Mesendoderm (in vitro differentiated cells): Measurements from ENCODE around the gene ETFA.
"Not testable (repeated sequence)": the region's sequence is repeated elsewhere in the genome, so short reads cannot be mapped to it uniquely, and the experiment has no call there.

Experiments used
- DNase-seq: peaks from one replicate; pipeline ENCODE4 v3.0.0; 2013
- H2AK5ac ChIP-seq: 2 replicates; pipeline ENCODE4 v1.6.1; 2013; ENCODE audit warnings: low read length, inconsistent platforms
- H2BK120ac ChIP-seq: 2 replicates; pipeline ENCODE4 v1.6.1; 2013; ENCODE audit warnings: low read depth, mild to moderate bottlenecking, low read length, moderate library complexity, mixed read lengths
- H2BK15ac ChIP-seq: replicated peaks from 2 replicates; pipeline ENCODE4 v1.6.1; 2013; ENCODE audit warnings: low read depth, mild to moderate bottlenecking, moderate library complexity
- H2BK5ac ChIP-seq: 2 replicates; pipeline ENCODE4 v1.6.1; 2013; ENCODE audit warnings: low read length, inconsistent platforms
- H3K18ac ChIP-seq: 2 replicates; pipeline ENCODE4 v1.6.1; 2013; ENCODE audit warnings: mild to moderate bottlenecking, low read length, mixed read lengths
- H3K23ac ChIP-seq: one replicate; pipeline ENCODE4 v1.6.1; 2013; ENCODE audit warnings: low read length
- H3K27ac ChIP-seq: 2 replicates; pipeline ENCODE4 v1.5.1; 2013; ENCODE audit warnings: low read depth, mild to moderate bottlenecking, inconsistent platforms, low read length, moderate library complexity
- H3K27me3 ChIP-seq: 2 replicates; pipeline ENCODE4 v1.6.1; 2013; ENCODE audit warnings: low read length, control low read depth, mild to moderate bottlenecking, inconsistent platforms; ENCODE audit not compliant: insufficient read depth, poor library complexity
- H3K36me3 ChIP-seq: 2 replicates; pipeline ENCODE4 v1.6.1; 2013; ENCODE audit warnings: low read length, inconsistent platforms; ENCODE audit not compliant: control insufficient read depth, insufficient read depth
- H3K4ac ChIP-seq: one replicate; pipeline ENCODE4 v1.6.1; 2013; ENCODE audit warnings: low read depth, mild to moderate bottlenecking, low read length, moderate library complexity
- H3K4me1 ChIP-seq: 2 replicates; pipeline ENCODE4 v1.6.1; 2013; ENCODE audit warnings: low read depth, low read length, inconsistent platforms; ENCODE audit not compliant: control insufficient read depth
- H3K4me2 ChIP-seq: 2 replicates; pipeline ENCODE4 v1.6.1; 2013; ENCODE audit warnings: low read length
- H3K4me3 ChIP-seq: 2 replicates; pipeline ENCODE4 v1.5.1; 2013; ENCODE audit warnings: mild to moderate bottlenecking, low read length
- H3K56ac ChIP-seq: one replicate; pipeline ENCODE4 v1.6.1; 2013; ENCODE audit warnings: low read length
- H3K79me1 ChIP-seq: 2 replicates; pipeline ENCODE4 v1.6.1; 2013; ENCODE audit warnings: low read length, inconsistent platforms
- H3K79me2 ChIP-seq: 2 replicates; pipeline ENCODE4 v1.6.1; 2013; ENCODE audit warnings: mild to moderate bottlenecking, low read length; ENCODE audit not compliant: control insufficient read depth, insufficient read depth
- H3K9ac ChIP-seq: 2 replicates; pipeline ENCODE4 v1.6.1; 2013; ENCODE audit warnings: low read length, inconsistent platforms
- H4K5ac ChIP-seq: one replicate; pipeline ENCODE4 v1.6.1; 2013; ENCODE audit warnings: low read length
- H4K8ac ChIP-seq: one replicate; pipeline ENCODE4 v1.6.1; 2013; ENCODE audit warnings: low read depth, mild to moderate bottlenecking, control low read depth, low read length, moderate library complexity
- WGBS: extraction: QIAGEN DNeasy Blood & Tissue Kit; methylation state at CpG from one replicate; pipeline ENCODE4 v1.1.7; 2013; ENCODE audit warnings: low lambda C conversion rate, missing lambda C conversion rate; ENCODE audit not compliant: insufficient coverage; ENCODE audit errors: extremely low coverage; 5-methylcytosine and 5-hydroxymethylcytosine counted together

ETFA gene

DNA sequence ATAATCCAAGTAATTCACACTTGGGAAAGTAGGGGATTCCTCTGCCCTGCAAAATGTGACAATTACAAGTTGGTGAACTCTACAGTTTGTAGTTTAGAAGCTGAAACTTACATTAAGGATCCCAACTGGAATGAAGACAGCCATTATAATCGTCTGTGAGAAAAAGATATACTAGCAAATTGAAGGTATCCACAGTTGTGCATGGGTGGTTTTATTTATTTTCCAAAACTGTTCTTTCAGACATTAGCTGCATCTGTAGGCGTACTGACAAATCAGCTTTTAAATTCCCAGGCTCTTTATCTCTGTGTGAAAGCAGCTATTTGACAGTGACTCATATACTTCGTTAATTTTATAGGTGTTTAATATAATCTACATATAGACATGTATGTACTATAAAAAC lies 12.8 kb upstream of the ETFA start:
- H3K56ac ChIP-seq: no peak overlapping the region

DNA sequence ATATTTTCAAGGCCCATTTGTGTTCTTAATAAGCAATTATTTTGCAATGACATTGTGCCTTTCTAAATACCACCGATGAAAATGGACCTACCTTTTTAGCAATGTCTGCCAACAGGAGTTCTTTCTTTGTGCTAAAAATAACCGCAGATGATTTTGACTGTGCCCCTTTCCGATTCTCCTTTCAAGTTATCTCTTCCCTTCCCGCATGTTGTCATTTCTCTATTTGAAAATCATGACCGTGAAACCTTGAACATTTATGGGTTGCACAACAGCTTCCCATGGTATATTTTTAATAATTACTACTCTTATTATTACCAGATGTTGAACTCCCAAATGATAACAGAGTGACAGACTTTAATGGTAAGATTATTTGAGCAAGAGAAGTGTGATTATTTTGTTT lies 10.3 kb upstream of the ETFA start:
- Histone ChIP-seq H3K18ac (no peak overlapping the region), H3K56ac (no peak overlapping the region), H3K4me1 (no peaks in the 10 kb centered on the region), H3K27ac (no peak overlapping the region), H3K4ac (no peak overlapping the region), H2BK5ac (no peak overlapping the region), H3K27me3 (no peaks in the 10 kb centered on the region), H3K79me1 (no peaks in the 10 kb centered on the region), H3K23ac (no peak overlapping the region), H4K5ac (no peak overlapping the region), H3K79me2 (no peaks in the 10 kb centered on the region), H3K4me3 (no peak overlapping the region), H3K9ac (no peak overlapping the region), H4K8ac (no peak overlapping the region), H3K36me3 (no peaks in the 10 kb centered on the region), H2AK5ac (no peak overlapping the region), H3K4me2 (no peak overlapping the region), H2BK120ac (no peak overlapping the region), H2BK15ac (no peak overlapping the region)
- no CpG with 5 or more reads among the region's 5 CpGs for WGBS
- no peak for DNase-seq

More for the DNA sequence above, 12.8 kb upstream of the ETFA start:
- no peak overlapping the region for H2BK120ac ChIP-seq
- H3K18ac ChIP-seq: no peak overlapping the region
- no peak overlapping the region for H4K8ac ChIP-seq
- no peaks in the 10 kb centered on the region for H3K27me3 ChIP-seq
- no peaks in the 10 kb centered on the region for H3K79me1 ChIP-seq
- H3K36me3 ChIP-seq: no peaks in the 10 kb centered on the region
- DNase-seq: no peak
- H3K4me3 ChIP-seq: no peak overlapping the region
- H3K9ac ChIP-seq: no peak overlapping the region
- no peak overlapping the region for H2BK5ac ChIP-seq
- H3K4me2 ChIP-seq: no peak overlapping the region
- H3K4ac ChIP-seq: no peak overlapping the region
- no peaks in the 10 kb centered on the region for H3K4me1 ChIP-seq
- H3K79me2 ChIP-seq: no peaks in the 10 kb centered on the region
- H2BK15ac ChIP-seq: no peak overlapping the region
- no peak overlapping the region for H2AK5ac ChIP-seq
- H4K5ac ChIP-seq: no peak overlapping the region
- WGBS: no CpG with 5 or more reads among the region's 3 CpGs
- no peak overlapping the region for H3K27ac ChIP-seq
- H3K23ac ChIP-seq: no peak overlapping the region

DNA sequence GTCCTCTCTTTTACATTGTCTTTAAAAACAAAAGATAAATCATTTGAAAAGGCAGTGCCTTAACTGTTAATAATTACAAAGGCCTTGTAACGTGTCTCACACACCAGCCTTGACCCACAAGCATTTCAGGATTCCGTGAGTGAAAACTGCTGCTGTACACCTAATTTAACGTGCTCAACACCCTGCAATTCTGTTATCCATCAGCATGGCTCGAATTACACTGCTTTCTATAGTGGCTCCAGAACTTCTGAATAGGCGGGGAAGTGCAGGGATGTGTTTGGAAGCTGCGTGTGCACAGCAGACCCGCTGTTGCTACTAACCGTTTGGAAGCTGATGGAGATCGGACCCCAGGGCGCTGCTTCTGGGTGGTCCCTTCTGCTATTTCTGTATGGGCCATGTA lies 9.9 kb upstream of the ETFA start:
- no peak overlapping the region for H3K4me2 ChIP-seq
- H3K23ac ChIP-seq: no peak overlapping the region
- no peaks in the 10 kb centered on the region for H3K79me1 ChIP-seq
- no peaks in the 10 kb centered on the region for H3K27me3 ChIP-seq
- H3K36me3 ChIP-seq: no peaks in the 10 kb centered on the region
- no peak overlapping the region for H3K4ac ChIP-seq
- no peak overlapping the region for H4K5ac ChIP-seq
- H3K79me2 ChIP-seq: no peaks in the 10 kb centered on the region
- H2BK5ac ChIP-seq: no peak overlapping the region
- DNase-seq: no peak
- H3K18ac ChIP-seq: no peak overlapping the region
- no peak overlapping the region for H3K4me3 ChIP-seq
- no CpG with 5 or more reads among the region's 10 CpGs for WGBS
- H3K56ac ChIP-seq: no peak overlapping the region
- no peak overlapping the region for H3K27ac ChIP-seq
- H3K9ac ChIP-seq: no peak overlapping the region
- no peak overlapping the region for H2BK120ac ChIP-seq
- H3K4me1 ChIP-seq: no peaks in the 10 kb centered on the region
- H4K8ac ChIP-seq: no peak overlapping the region
- H2AK5ac ChIP-seq: no peak overlapping the region
- H2BK15ac ChIP-seq: no peak overlapping the region

DNA sequence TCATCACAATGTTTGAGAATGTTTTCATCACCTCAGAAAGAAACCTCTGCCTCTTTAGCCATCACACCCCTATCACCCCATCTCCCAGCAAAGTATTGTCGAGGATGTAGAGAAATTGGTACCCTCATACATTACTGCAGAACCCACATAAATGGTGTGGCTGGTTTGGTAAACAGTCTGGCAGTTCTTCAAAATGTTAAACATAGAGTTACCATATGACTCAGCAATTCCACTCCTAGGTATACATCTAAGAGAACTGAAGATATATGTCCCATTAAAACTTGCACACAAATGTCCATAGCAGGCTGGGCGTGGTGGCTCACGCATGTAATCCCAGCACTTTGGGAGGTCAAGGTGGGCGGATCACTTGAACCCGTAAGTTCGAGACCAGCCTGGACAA lies 8.7 kb upstream of the ETFA start:
- Histone ChIP-seq H4K5ac (no peak overlapping the region), H3K4me2 (no peak overlapping the region), H3K4me3 (no peak overlapping the region), H3K36me3 (no peaks in the 10 kb centered on the region), H2AK5ac (no peak overlapping the region), H4K8ac (no peak overlapping the region), H3K79me1 (no peaks in the 10 kb centered on the region), H3K4ac (no peak overlapping the region), H3K27ac (no peak overlapping the region), H2BK120ac (no peak overlapping the region), H3K23ac (no peak overlapping the region), H3K18ac (no peak overlapping the region), H3K4me1 (no peaks in the 10 kb centered on the region), H2BK5ac (no peak overlapping the region), H3K56ac (no peak overlapping the region), H3K79me2 (no peaks in the 10 kb centered on the region), H3K27me3 (no peaks in the 10 kb centered on the region), H3K9ac (no peak overlapping the region), H2BK15ac (no peak overlapping the region)
- DNase-seq: no peak
- no CpG with 5 or more reads among the region's 6 CpGs for WGBS

DNA sequence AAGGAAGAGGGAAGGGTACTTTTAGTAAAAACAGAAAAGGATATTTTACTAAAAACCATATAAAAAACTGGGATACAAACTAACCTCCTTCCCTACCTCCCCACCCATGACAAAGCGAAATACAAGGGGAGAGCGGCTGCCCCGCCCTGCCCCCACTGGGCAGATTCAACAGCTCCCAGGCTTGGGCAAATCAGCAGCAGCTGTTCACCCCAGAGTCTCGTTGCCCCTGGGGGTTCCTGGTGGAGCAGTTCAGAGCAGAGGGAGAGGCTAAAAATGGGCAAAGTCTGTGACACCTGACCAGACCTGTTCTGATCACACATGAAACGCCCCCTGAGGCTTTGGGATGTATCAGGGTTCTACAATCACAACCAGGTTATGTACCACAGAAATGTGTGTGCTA lies 2.5 kb upstream of the ETFA start:
- H3K79me1 ChIP-seq: peaks cover 4% of the 10 kb centered on the region
- peaks cover 4% of the 10 kb centered on the region for H3K79me2 ChIP-seq
- H2BK5ac ChIP-seq: no peak overlapping the region
- no peak overlapping the region for H2AK5ac ChIP-seq
- H3K18ac ChIP-seq: no peak overlapping the region
- H3K27me3 ChIP-seq: no peaks in the 10 kb centered on the region
- no peak overlapping the region for H3K27ac ChIP-seq
- H3K36me3 ChIP-seq: no peaks in the 10 kb centered on the region
- H4K8ac ChIP-seq: no peak overlapping the region
- no peak for DNase-seq
- WGBS: no CpG with 5 or more reads among the region's 5 CpGs
- H3K9ac ChIP-seq: no peak overlapping the region
- no peak overlapping the region for H2BK15ac ChIP-seq
- no peaks in the 10 kb centered on the region for H3K4me1 ChIP-seq
- H3K56ac ChIP-seq: no peak overlapping the region
- no peak overlapping the region for H3K23ac ChIP-seq
- no peak overlapping the region for H3K4me3 ChIP-seq
- H4K5ac ChIP-seq: no peak overlapping the region
- no peak overlapping the region for H2BK120ac ChIP-seq
- H3K4me2 ChIP-seq: no peak overlapping the region
- no peak overlapping the region for H3K4ac ChIP-seq

DNA sequence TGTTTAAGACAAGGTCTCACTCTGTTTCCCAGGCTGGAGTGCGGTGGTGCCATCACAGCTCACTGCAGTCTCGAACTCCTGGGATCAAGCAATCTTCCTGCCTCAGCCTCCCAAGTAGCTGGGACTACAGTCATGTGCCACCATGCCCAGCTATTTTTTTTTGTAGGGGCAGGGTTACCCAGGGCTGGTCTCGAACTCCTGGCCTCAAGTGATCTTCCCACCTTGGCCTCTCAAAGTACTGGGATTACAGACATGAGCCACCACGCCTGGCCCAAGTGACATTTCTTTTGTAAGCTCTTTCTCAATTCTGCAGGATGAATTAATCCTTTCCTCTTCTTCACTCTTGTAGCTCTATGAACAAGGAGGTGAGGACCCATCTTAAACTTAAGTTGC lies 1.9 kb upstream of the ETFA start:
- not testable (repeated sequence) for H3K9ac ChIP-seq, H2BK15ac ChIP-seq, H4K8ac ChIP-seq, H3K27ac ChIP-seq, H3K79me2 ChIP-seq, H3K56ac ChIP-seq, H3K23ac ChIP-seq, H3K27me3 ChIP-seq, H2AK5ac ChIP-seq, H3K4me3 ChIP-seq, H3K18ac ChIP-seq, H3K36me3 ChIP-seq, H3K4ac ChIP-seq, DNase-seq, H3K4me2 ChIP-seq, H2BK120ac ChIP-seq, H2BK5ac ChIP-seq, H4K5ac ChIP-seq, H3K79me1 ChIP-seq, H3K4me1 ChIP-seq
- WGBS: no CpG with 5 or more reads among the region's 4 CpGs
